HG03565 (cell line): ENCODE results near the gene KRTAP12-4.
"Not testable (repeated sequence)": the region's sequence is repeated elsewhere in the genome, so short reads cannot be mapped to it uniquely, and the experiment has no call there.

Experiments
- ATAC-seq: cut with Tn5 transposase; IDR thresholded peaks from one replicate; pipeline ENCODE4 v1.9.1; 2021; ENCODE audit warnings: mild to moderate bottlenecking, moderate library complexity; ENCODE audit not compliant: unreplicated experiment

The KRTAP12-4 gene

DNA sequence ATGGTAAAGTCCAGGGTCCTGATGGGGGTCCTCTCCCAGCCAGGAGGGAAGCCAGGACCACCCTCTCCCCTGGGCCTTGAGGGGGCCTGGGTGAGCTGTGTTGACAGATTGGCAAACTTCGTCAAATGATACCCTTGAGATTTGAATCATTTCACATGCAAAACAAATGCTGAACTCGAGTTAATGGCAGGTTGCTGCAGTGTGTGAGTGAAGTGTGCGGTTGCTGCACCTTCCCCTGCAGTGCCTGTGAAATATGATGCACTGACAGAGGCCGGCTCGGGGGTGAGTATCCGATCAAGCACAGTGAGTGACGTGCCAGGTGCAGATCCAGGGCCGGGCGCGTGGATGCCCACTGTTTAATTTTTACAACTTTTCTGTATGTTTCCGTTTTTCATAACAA lies 33.2 kb upstream of the KRTAP12-4 start:
- ATAC-seq, result no peak

DNA sequence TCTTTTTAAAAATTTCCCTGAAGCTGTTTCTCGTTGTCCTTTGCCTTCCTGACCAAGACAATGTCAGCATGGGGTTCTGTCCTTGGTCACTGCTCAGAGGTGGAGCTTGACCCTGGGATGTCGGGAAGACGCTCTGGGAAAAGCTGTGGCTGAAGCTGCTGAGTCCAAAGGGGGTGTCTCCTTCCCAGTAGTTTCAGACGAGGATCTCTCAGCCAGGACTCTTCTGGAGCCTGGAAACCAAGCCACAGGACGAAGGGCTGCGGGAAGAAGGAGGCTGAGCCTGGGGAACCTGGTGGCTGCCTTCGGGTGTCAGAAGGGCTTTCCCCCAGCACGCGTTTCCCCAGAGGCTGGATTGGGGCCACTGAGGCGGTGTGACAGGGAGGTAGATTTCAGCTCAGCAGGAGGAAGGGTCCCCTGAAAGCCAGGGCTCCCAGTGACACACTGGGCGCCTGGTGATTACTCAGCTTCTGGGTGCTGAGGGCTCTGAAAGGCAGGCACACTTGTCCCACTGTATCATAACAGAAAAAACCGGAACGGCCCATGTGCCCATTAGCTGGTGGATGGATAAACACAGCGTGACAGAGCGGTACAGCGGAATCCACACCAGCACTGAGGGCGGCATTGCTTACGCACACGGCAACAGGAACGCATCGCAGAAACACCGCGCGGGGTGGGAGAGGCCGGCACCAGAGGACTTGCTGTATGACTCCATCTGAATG lies 32.5 kb upstream of the KRTAP12-4 start:
- no peak for ATAC-seq

DNA sequence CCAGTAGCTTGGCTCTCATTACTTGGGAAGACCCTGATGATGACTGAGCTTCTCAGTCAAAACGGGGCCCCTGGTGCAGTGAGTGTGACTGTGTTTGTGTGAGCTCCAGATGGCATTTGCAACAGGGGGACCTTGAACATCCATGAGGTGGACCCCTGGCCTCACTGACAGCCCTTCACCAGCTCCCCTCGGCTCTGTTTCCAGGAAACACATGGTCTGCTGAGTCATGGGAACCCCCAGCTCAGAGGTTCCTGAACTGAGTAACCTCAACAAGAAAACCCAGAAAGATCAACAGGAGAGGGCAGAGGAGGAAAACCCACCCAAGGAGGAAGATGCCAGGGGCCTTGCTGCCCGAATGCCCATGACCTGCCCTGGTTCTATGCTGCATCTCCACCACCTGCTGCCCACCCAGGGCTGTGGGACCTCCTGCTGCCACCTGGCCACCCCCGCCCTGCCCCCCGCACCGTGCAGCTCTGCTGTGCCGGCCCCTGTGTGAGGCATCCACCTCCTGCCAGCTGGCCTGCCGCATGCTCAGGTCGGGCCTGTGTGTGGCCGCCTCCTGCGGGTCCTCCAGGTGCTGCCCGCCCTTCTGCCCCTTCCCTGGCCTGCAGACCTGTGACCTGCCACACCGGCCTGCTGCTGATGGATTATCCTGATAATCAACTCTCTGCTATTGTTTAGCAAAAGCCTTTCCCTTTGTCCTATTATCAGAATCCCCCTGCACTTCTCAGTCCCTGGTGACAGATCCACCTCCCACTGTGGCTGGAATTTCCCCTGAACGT lies 31.7 kb upstream of the KRTAP12-4 start:
- no peak for ATAC-seq

DNA sequence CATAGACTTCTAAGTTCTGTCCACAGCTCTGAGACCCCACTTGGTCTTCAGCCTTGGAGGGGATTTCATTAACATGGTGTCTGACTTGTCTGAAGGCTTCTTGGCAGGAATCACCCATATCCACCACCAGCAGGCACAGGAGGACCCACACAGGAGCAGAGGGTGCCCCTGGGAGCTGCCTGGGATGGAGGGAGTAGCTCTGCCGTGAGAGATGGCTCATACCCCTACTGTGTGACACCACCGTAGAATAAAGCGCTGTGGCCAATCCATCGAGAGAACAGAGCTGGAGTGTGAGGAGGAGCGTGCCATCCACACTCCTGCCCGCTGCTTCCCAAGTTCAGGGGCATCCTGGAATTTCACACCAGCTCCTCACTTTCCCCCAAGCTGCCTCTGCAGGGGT lies 30.6 kb upstream of the KRTAP12-4 start:
- not testable (repeated sequence) for ATAC-seq

DNA sequence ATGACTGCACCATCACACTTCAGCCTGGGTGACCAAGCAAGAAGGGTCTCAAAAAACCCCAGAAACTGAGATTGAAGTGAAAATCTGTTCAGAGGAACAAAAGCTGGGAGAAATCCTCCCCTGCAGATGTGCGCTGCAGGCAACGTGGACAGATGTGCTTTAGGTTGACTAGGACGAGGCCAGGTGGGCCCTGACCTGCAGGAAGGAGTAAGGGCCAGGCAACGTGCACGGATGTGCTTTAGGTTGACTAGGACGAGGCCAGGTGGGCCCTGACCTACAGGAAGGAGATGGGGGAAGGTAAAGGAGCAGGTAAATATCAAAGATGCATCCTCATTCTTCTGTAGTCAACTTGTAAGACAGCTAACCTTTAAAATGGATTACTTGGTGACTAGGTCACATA lies 30.0 kb upstream of the KRTAP12-4 start:
- no peak for ATAC-seq

DNA sequence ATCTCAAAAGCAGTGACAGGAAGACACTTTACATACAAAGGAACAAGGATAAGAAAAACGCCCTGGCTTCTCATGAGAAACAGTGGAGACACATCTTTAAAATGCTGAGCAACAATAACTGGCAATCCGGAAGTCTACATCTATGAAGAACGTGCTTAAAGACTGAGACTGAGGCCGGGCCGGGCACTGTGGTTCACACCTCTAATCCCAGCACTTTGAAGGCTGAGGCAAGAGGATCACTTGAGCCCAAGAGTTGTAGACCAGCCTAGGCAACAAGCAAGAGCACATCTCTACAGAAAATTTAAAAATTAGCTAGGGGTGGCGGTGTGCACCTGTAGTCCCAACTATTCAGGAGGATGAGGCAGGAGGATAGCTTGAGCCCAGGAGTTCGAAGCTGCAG lies 29.6 kb upstream of the KRTAP12-4 start:
- ATAC-seq, result no peak

DNA sequence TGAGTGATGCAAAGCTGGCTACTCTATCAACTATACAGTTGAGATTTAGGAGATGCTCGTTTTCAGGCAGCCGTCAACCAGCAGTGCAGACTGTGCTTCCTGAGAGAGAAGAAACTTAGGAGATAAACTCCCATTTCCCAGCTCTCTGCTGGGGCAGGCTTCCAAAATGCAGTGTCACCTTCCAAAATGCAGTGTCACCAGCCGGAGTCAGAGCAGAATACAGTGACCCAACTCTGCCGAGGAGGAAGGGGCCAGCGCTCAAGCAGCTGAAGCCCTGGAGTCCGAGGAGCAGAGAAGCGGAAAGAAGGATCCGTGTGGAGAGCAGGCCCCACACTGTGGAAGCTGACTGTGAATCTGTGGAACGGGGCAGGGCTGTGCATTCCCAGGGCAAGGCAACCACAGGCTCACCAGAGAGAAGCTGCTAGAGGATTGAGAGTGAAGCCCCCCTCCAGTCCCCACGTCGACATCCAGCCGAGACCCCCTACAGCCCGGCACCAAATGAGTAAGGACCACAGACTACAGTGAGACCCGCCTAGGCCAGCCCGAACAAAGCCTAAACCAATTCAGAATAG lies 28.2 kb upstream of the KRTAP12-4 start:
- ATAC-seq, result no peak

DNA sequence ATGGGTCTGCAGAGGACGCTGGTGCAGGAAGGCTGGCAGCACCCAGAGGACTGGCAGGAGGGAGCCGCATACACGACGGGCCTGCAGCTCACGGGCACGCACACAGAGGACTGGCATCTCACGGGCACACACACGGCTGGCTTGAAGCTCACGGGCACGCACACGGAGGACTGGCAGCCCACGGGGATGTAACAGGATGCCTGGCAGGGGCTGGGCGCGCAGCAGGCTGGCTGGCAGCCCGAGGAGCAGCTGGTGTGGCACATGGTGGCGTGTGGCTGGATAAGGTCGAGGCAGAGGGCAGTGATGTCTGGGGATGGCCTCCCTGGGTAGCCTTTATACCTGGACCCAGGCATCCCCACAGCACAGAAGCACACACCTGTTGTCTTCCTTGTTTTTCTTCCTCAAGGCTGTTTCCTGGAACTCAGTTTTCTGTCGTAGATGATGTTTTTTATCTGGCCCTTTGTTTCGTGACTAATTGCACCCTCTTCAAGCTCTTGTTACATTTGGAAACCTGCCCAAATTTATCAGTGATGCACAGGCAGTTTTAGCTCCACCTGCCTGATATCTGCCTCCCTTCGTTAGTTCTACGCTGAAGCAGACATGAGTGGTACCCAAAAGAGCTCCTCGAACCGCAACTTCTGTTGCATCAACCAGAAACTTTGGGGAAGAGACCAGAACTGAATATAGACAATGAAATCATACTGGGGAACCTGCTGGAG lies 27.6 kb upstream of the KRTAP12-4 start, which contains the start of gene KRTAP12-1:
TSS of gene KRTAP12-1 (minus strand) at position 303 of the 719 bp plus-strand sequence. CDS start at position 263, 40 bp downstream.
- ATAC-seq, result no peak

DNA sequence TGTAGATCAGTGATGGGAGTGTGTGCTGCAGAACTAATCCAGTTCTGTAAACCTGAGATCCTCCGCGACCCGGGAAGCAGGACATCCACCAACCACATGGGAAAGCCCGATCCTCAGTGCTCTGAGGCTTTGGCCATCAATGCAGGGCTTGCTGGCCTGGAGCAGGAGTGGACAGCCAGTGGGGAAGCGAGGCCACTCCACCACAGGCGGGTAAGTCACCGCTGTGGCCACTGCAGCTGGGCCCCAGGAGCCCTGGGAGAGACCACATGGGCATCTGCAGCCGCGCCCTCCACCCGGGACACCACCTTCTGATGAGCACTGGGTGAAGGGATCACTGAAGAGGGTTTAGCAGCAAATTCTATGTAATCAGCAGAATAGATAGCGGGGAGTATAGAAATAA lies 26.7 kb upstream of the KRTAP12-4 start:
- ATAC-seq, result no peak

DNA sequence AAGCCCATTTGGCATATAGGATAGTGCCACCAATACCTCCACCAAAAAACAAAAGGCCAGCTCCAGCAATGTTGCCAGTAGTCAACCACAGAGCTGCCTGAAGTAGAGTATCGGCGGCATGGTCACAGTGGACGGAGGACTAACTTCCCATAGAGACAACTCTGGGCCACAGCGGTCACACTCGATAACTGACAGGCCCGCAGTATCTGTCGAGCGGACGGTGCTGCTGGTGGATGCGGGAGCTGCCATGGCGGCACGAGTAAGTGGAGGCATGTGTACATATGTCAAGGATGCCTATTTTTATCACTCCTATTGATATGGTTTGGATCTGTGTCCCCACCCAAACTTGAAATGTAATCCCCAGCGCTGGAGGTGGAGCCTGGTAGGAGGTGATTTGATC lies 23.4 kb upstream of the KRTAP12-4 start:
- no peak for ATAC-seq

DNA sequence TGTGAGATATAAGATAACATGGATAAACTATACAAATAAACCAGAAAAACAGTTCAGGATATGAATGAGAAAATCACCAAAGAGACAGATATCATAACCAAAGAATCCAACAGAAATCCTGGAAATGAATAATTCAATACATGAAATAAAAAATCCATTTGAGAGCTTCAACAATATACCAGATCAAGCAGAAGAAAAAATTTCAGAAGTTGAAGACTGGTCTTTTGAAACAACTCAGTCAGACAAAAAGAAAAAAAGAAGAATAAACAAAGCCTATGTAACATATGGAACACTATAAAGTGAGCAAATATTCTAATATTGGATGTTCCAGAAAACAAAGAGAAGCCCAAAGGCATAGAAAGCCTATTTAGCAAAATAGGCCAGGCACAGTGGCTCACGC lies 17.5 kb upstream of the KRTAP12-4 start:
- no peak for ATAC-seq

DNA sequence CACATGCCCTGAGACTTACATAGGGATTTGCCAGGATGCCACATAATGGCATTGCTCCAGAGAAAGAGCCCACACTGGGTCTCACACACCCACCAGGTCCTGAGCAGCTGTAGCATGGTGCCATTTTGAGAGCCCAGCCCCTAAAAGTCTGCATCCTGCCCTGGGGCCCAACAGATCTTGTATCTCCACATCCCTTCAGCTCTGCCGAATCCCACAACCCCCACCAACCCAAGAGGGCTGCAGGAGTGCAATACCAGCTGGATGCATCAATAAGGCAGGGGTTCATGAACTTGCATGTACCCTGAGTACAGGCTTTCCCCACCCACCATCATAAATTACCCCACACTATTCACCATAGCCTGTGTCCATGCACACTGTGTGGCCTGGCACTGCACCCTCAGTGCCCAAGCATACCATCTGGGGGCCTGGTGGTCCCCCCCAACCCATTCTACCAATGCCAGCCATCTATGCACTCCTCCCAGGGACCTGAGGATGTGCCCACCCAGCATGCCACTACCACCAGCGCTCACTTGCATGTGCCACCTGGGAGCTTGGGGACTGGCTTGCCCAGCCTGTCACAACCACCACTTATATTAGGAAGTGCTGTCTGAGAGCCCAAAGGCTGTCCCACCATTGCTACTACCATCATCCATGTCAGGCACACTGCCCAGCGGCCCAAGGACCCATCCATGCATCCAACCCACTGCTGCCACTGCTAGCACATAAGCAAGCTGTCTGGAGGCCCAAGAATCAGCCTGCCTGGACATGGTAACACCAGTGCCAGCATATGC lies 16.4 kb upstream of the KRTAP12-4 start:
- ATAC-seq, result no peak

DNA sequence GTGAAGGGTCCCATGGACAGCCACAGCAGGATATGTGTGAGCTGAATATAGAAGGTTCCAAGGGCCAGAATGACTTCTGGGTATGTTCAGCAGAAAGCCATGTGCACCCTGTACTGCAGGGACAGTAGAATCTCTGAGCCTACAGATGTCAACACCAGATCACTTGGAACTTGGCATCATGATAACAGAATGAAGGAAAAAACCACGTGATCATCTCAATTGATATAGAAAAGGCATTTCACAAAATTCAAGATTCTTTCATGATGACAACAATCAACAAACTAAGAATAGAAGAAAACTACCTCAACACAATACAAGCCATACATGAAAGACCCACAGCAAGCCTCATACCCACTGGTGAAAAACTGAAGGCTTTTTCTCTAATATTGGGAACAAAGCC lies 13.2 kb upstream of the KRTAP12-4 start:
- ATAC-seq, result no peak

DNA sequence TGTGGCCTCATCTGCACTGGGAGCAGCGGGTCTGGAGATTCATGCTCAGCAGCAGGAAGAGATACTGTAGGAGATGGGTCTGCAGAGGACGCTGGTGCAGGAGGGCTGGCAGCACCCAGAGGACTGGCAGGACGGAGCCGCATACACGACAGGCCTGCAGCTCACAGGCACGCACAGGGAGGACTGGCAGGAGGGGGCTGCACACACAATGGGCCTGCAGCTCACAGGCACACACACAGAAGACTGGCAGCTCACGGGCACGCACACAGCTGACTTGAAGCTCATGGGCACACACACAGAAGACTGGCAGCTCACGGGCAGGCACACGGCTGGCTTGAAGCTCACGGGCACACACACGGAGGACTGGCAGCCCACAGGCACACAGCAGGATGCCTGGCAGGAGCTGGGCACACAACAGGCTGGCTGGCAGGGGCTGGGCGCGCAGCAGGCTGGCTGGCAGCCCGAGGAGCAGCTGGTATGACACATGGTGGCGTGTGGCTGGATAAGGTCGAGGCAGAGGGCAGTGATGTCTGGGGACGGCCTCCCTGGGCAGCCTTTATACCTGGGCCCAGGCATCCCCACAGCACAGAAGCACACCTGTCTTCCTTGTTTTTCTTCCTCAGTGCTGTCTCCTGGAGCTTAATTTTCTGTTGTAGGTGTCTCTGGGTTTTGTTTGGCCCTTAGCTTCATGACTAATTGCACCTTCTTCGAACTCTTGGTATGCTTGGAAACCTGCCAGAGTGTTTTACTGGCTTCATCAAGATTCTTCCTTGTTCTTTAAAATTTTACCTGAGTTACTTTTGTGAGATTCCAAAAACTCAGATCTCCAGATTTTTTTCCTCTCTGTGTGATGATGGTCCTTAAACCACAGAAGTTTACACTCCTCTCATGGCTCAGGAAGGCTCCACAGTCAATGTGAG lies 12.2 kb upstream of the KRTAP12-4 start, which contains the start of gene KRTAP12-2:
TSS of gene KRTAP12-2 (minus strand) at position 527 of the 920 bp plus-strand sequence. CDS start at position 486, 41 bp downstream.
- no peak for ATAC-seq

DNA sequence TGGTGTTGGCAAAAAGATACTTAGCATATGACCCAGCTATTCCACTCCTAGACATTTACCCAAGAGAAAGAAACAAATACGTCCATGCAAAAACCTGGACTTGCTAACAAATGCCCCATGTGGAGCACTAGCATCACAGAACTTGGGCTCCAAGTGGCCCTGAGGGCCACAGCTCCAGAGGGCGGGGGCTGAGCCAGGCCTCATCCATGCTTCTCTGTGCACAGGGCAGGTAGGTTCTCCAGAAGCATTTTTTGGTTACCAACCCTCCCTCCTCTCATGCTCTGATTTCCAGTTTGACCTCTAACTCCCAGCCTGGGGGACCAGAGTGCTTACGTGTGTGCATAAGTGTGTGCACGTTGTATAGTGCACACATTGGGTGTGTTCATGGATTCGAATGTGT lies 10.2 kb upstream of the KRTAP12-4 start:
- ATAC-seq, result no peak

DNA sequence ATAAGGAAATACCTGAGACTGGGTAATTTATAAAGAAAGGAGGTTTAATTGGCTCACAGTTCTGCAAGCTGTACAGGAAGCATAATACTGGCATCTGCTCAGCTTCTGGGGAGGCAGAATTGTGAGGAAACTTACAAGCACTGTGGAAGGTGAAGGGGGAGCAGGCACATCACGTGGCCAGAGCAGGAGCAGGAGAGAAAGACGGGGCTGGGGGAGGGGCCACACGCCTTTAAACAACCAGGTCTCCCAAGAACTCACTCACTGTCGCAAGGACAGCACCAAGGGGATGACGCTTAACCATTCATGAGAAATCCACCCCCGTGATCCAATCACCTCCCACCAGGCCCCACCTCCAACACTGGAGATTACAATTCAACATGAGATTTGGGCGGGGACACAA lies 7.1 kb upstream of the KRTAP12-4 start:
- ATAC-seq, result not testable (repeated sequence)

DNA sequence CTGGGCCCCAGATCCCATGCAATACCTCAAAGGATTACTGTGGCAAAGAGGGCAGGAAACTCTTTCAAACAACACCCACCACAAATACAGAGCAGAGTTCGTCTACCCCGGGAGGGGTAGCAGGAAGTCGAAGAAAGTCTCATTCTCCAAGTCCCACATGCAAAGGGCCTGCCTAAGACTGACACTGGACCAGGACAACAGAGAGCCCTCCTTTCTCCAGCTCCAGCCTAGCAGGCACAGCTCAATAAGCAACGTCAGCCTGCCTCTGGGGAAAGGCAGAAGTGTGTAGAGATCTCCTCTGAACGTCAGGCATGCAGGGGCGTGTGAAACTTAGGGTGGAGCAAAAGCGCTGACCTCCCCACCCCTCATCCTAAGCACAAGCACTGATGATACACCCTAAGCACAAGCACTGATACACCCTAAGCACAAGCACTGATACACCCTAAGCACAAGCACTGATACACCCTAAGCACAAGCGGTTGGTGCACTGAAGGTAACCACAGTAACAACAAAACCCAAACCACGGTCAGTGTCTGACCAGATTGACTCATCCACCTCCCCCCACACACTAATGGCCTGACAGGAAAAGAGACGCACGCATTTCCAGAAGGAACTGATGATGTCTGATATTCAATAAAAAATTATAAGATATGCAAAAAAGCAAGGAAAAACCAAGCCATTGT lies 4.6 kb upstream of the KRTAP12-4 start:
- ATAC-seq, result no peak

DNA sequence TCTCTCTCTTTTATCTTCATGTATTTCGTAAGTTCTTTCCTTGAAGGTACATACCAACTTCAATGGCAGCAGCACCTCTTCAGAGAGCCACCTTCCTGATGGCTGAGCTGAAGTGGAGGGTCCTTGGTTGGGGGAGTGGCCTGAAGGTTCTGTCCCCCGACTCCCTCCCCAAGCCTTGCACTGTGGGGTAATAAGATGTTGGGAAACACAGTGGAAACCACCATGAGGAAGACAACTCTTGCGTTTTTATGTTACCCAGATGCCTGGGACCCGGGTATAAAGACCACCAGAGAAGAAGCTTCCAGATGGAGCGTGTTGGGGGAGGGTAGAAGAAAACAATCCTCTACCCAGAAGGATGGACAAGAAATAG lies 4.1 kb upstream of the KRTAP12-4 start:
- ATAC-seq, result no peak
